HG03460 (cell line): ENCODE measurements around the gene ABI3BP.

Source experiments
- ATAC-seq: cut with Tn5 transposase; IDR thresholded peaks from one replicate; pipeline ENCODE4 v1.9.1; 2021; ENCODE audit not compliant: unreplicated experiment

ABI3BP gene

DNA sequence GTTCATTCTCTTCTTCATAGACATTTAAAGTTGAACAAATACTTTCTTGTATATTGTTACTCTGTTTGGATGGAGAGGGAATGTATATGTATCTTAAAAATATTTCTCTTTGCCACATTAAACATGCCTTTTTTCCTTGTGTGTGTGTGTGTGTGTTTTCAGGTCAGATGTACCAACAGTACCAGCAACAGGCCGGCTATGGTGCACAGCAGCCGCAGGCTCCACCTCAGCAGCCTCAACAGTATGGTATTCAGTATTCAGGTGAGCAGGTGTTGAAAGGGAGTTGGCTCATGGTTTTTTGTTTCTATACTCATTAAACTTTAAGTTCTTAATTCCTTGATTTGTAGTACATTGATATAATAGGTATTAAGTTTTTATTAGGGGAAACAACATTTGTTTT lies 248.6 kb downstream of the ABI3BP start:
- ATAC-seq: no peak

GRCh38 chr3:100743535-100743934 lies 249.7 kb downstream of the ABI3BP start:
- ATAC-seq: no peak

DNA sequence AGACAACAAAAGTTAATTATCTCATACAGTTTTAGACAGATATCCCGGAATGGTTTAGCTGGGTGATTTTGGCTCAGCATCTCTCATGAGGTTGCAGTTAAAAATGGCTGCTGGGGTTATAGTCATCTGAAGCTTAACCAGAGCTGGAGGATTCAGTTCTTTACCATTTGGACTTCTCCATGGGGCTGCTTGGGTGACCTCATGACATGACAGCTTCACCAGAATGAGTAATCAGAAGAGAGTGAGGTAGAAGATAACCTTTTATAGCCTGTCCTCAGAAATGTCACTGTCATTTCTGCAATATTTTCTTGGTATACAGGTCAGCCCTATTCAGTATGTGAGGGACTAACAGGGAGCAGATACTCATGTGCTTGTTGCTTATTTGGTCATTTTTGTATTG lies 253.0 kb downstream of the ABI3BP start:
- no peak for ATAC-seq

DNA sequence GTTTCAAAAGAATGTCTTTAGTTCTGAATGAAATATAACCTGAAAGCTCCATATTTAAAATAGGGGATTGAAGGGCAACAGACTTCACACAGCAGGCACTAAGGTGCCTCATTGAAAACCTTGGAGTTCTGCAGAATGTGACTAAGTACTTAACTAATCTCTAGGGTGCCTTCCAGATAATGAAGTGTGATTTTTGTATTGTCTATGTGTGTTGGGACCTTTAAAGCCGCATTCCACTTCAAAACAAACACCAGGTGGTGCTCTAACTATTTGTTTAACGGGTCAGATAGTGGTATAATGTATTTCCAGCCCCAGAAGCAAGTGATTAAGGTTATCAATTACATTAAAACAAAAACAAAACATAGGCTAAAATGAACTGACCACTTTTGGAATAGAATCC lies 255.9 kb downstream of the ABI3BP start:
- no peak for ATAC-seq

- no peak for ATAC-seq
Measured at GRCh38 chr3:100732435-100732834, 260.8 kb downstream of the ABI3BP start.

- ATAC-seq: no peak
Measured at GRCh38 chr3:100730524-100730923, 262.7 kb downstream of the ABI3BP start.

DNA sequence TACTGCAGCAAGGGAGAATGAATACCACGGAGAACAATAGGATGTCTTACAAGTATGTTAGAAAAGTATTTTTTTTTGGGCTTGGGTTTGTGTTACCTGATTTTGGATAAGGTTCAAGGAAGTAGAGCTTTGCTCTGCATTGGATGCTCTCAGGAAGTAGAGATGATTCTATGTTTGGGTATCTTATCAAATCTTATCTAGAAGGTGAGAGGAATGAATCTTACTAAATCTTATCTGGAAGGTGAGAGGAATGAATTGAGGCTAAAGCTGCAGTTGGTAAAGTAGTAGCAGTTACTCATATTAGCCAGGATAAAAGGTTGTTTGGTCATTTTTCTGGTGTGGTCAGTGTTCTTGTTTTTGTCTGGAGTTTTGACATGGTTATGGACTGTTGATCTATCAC lies 266.5 kb downstream of the ABI3BP start:
- no peak for ATAC-seq

DNA sequence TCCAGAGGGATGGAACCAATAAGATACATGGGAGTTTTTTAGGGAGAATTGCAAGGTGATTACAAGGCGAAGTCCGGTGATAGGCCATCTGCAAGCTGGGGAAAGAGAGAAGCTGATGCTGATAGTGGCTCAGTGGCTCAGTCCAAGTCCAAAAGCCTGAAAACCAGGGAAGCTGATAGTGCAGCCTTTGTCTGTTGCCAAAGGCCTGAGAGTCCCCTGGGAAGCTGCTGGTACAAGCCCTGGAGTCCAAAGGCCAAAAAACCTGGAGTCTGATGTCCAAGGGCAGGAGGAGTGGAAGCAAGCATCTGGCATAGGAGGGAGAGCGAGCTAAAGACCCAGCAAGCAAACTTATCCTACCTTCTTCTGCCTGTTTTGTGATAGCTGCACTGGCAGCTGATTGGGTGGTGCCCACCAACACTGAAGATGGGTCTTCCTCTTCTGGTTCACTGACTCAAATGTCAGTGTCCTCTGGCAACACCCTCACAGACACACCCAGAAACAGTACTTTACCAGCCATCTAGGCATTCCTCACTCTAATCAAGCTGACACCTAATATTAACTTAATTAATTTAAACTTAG lies 267.2 kb downstream of the ABI3BP start:
- ATAC-seq: no peak

GRCh38 chr3:100720426-100720825 lies 272.8 kb downstream of the ABI3BP start:
- ATAC-seq: no peak

DNA sequence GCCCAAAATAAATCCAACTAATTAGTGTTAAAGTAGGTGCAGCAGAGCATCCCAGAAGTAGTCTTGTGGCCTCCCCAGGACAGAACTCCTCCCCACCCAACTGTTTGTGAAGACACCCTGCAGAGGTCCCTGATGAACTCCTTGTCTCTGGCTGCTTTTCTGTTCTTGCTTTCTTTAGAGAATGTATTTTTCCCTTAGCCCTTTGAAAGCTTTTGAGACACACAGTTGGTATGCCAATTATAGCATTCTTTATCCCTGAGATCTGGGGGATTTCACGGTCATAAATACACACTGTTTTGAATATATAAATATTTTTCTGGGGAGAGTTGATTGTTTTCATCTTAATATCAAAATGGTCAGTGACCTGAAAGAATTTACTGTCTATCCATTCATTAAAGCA lies 274.1 kb downstream of the ABI3BP start:
- no peak for ATAC-seq

GRCh38 chr3:100717637-100718487 lies 275.4 kb downstream of the ABI3BP start:
- ATAC-seq: no peak

DNA sequence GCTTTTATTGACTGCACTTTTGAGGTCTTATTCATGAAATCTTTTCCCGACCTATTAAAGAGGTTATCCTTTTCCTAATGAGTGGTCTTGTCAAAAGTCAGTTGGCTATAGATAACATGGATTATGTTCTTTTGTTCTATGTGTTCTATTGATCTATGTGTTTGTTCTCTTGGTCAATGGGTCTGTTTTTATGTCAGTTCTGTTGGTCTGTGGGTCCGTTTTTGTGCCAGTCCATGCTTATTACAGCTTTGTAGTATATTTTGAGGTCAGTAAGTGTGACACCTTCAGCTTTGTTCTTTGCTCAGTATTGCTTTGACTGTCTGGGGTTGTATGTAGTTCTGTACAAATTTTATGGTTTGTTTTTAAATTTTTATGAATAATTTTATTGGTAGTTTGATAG lies 276.2 kb downstream of the ABI3BP start:
- no peak for ATAC-seq

- no peak for ATAC-seq
Measured at GRCh38 chr3:100715176-100715575, 278.0 kb downstream of the ABI3BP start.

DNA sequence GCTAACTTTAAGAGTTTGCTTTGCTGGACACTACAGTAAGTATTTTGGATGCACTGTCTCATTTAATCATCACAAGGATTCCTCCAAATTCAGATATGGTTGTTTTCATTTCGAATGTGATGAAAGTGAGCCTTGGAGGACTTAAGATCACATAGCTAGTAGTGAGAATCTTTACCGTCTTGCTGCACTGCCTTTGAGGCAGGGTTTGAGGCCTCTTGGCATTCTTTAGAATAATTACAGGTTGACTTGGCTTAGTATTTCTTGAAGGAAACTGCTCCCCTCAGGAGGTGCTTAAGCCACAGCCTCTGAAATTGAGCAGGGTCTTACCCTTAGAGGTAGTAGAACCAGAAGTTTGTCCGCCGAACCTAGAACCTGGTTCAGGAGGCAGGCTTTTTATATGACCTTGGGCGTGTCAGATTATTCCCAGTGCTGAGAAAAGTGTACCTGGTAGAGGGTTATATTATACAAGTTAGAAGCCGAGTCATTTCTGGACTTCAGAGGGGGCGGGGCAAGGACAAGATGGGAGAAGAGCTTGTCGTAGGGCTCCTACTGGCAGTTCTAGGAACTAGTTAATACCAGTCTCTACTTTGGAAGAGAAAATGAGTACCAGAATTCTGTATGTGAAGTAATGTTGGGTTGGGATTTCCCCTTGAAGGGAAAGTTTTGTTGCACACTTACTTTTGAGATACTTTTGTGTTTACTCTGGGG lies 282.8 kb downstream of the ABI3BP start:
- ATAC-seq: peak; percentile 35

GRCh38 chr3:100709842-100710260 lies 283.4 kb downstream of the ABI3BP start:
- ATAC-seq: no peak

GRCh38 chr3:100708989-100709841 lies 284.0 kb downstream of the ABI3BP start, which contains the start of gene TFG:
Gene TFG, plus strand, starts transcription at chr3:100709494. Its CDS starts 4,192 bp downstream, at chr3:100713686.
- ATAC-seq: peak; percentile 94

DNA sequence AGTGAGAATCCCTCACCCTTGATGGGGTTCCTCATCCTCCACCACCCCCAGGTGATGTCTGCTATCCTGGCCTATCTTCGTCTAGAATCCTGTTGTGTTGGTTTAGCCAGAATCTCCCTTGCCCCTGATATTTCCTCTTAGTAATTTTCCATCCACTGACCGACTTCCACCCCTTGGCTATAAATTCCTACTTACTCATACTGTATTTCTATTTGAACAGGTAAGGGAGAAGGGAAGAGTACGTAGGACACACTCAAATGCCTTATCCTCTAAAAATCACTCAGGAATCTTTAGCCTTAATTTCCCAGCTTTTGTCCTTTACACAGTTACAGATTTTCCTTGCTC lies 284.6 kb downstream of the ABI3BP start:
- ATAC-seq: no peak

- ATAC-seq: no peak
Measured at GRCh38 chr3:100706365-100706764, 286.9 kb downstream of the ABI3BP start.

DNA sequence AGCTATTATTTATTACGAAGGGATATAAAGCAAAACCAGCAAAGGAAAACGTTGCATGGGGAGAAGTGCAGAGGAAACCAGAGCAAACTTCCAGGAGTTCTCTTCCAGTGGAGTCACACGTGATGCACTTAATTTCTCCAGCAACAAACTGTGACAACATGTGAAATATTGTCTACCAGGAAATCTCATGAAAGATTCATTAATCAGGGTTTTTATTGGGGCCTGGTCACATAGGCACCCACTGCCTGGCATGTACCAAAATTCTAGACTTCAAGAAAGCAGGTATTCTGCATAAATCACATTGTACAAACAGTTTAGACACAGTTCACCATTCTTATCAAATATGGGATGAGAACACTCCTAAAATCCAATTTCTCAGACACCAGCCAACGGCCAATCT lies 289.4 kb downstream of the ABI3BP start:
- no peak for ATAC-seq

DNA sequence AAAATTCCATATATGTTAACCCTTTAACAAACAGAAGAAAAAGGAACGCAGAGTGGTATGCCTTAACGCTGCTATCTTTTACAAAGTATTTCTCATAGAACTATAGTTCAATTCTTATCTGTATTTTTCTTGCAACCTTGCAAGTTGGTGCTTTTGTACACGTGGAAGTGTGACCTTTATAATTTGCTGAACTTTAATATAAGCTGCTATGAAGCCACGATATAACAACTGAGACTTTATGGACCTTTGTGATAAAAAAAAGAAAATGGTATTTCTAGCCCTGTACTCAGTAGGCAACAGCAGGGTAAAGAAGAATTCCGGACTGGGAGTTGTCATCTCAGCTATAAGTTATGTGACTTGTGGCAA lies 290.3 kb downstream of the ABI3BP start:
- no peak for ATAC-seq
